GM23248 (cell line): ENCODE results near the gene CLIP4.

Source experiments
- EZH2 ChIP-seq: fragments of 200-600 bp; sonication (generic); IDR thresholded peaks from 2 replicates; pipeline ENCODE4 v1.6.1; 2018; ENCODE audit warnings: antibody characterized with exemption, mild to moderate bottlenecking; ENCODE audit not compliant: insufficient read depth, poor library complexity, severe bottlenecking
- EZH2phosphoT487 ChIP-seq: fragments of 200-600 bp; sonication (generic); IDR thresholded peaks from 2 replicates; pipeline ENCODE4 v1.6.1; 2018; ENCODE audit warnings: antibody characterized with exemption, moderate library complexity, mild to moderate bottlenecking, low read depth; ENCODE audit not compliant: insufficient read depth

DNA sequence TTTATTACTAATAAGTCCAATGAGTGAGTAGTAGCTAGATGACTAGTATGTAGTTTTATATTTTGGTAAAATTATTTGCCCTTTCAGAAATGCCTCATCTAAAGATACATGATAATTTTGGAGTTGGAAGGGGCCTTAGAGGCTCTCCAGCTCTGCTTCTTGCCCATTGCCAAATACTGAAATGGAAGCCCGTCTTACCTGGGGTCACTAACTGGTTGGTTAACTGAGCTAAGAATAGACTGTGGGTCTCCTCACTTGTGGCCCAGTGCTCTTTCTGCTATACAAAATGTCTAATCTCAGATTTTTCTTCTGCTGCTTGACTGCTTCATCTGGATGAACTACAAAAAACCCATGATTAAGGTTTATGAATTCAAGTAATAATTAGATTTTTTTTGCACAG is 67.1 kb downstream of the CLIP4 start:
- TF ChIP-seq EZH2 (no peak), EZH2phosphoT487 (no peak)
